H9 (cell line): ENCODE results near the gene TM4SF20. TPM values are rescaled to one million over a fixed set of nuclear protein-coding genes. Genes with fewer than 3 reads are reported as not detected.

Experiments
- DNase-seq: peaks from one replicate; pipeline ENCODE4 v3.0.0-alpha.2; 2017
- H2AFZ ChIP-seq: one replicate; pipeline ENCODE4 v1.6.1; 2013; ENCODE audit warnings: mild to moderate bottlenecking, low read length, control low read depth, moderate library complexity
- H2AK5ac ChIP-seq: 2 replicates; pipeline ENCODE4 v1.6.1; 2013; ENCODE audit warnings: low read length, control low read depth, mixed read lengths; ENCODE audit not compliant: insufficient read length
- H2BK120ac ChIP-seq: one replicate; pipeline ENCODE4 v1.6.1; 2013; ENCODE audit warnings: low read depth, mild to moderate bottlenecking, low read length, control low read depth, inconsistent platforms; ENCODE audit not compliant: poor library complexity, severe bottlenecking
- H2BK12ac ChIP-seq: 2 replicates; pipeline ENCODE4 v1.6.1; 2013; ENCODE audit warnings: low read length, control low read depth, mixed read lengths, low read depth; ENCODE audit not compliant: insufficient read length
- H2BK15ac ChIP-seq: 2 replicates; pipeline ENCODE4 v1.6.1; 2013; ENCODE audit warnings: low read depth, low read length, control low read depth
- H2BK20ac ChIP-seq: one replicate; pipeline ENCODE4 v1.6.1; 2013; ENCODE audit warnings: low read depth, mild to moderate bottlenecking, low read length, control low read depth, inconsistent platforms; ENCODE audit not compliant: poor library complexity, severe bottlenecking
- H2BK5ac ChIP-seq: 2 replicates; pipeline ENCODE4 v1.6.1; 2013; ENCODE audit warnings: low read length, control low read depth, mixed read lengths; ENCODE audit not compliant: insufficient read length
- H3K14ac ChIP-seq: 2 replicates; pipeline ENCODE4 v1.6.1; 2013; ENCODE audit warnings: low read length, control low read depth; ENCODE audit not compliant: insufficient read depth
- H3K18ac ChIP-seq: 2 replicates; pipeline ENCODE4 v1.6.1; 2013; ENCODE audit warnings: low read depth, mild to moderate bottlenecking, mixed read lengths, low read length, control low read depth; ENCODE audit not compliant: insufficient read length
- H3K23ac ChIP-seq: 2 replicates; pipeline ENCODE4 v1.6.1; 2013; ENCODE audit warnings: low read length, control low read depth, mixed read lengths, low read depth; ENCODE audit not compliant: insufficient read length
- H3K23me2 ChIP-seq: 2 replicates; pipeline ENCODE4 v1.6.1; 2013; ENCODE audit warnings: low read depth, mild to moderate bottlenecking, mixed read lengths, low read length, control low read depth; ENCODE audit not compliant: insufficient read length, poor library complexity, severe bottlenecking
- H3K27ac ChIP-seq: 2 replicates; pipeline ENCODE4 v1.5.1; 2013; ENCODE audit warnings: low read length, control low read depth, mixed read lengths, low read depth; ENCODE audit not compliant: insufficient read length
- H3K27me3 ChIP-seq: 2 replicates; pipeline ENCODE4 v1.6.1; 2013; ENCODE audit warnings: low read length, control low read depth, inconsistent platforms; ENCODE audit not compliant: insufficient read depth
- H3K4ac ChIP-seq: 2 replicates; pipeline ENCODE4 v1.6.1; 2013; ENCODE audit warnings: low read depth, mild to moderate bottlenecking, control low read depth, inconsistent platforms, low read length, moderate library complexity
- H3K4me1 ChIP-seq: 2 replicates; pipeline ENCODE4 v1.6.1; 2013; ENCODE audit warnings: low read length, control low read depth, inconsistent platforms; ENCODE audit not compliant: insufficient read depth
- H3K4me2 ChIP-seq: 2 replicates; pipeline ENCODE4 v1.6.1; 2013; ENCODE audit warnings: low read length, control low read depth, mixed read lengths; ENCODE audit not compliant: insufficient read length, insufficient read depth
- H3K56ac ChIP-seq: 2 replicates; pipeline ENCODE4 v1.6.1; 2013; ENCODE audit warnings: low read depth, mild to moderate bottlenecking, mixed read lengths, low read length, control low read depth; ENCODE audit not compliant: insufficient read length
- H3K79me1 ChIP-seq: 2 replicates; pipeline ENCODE4 v1.6.1; 2013; ENCODE audit warnings: low read depth, mild to moderate bottlenecking, moderate library complexity, low read length, control low read depth, inconsistent platforms; ENCODE audit not compliant: insufficient read depth, poor library complexity, severe bottlenecking
- H3K79me2 ChIP-seq: 2 replicates; pipeline ENCODE4 v1.6.1; 2013; ENCODE audit warnings: low read length, control low read depth, inconsistent platforms; ENCODE audit not compliant: insufficient read depth
- H3K9ac ChIP-seq: 2 replicates; pipeline ENCODE4 v1.6.1; 2013; ENCODE audit warnings: low read length, control low read depth, mixed read lengths; ENCODE audit not compliant: insufficient read length; ENCODE audit errors: extremely low read depth
- H3K9me3 ChIP-seq: one replicate; pipeline ENCODE4 v1.6.1; 2013; ENCODE audit warnings: low read depth, low read length, inconsistent platforms; ENCODE audit not compliant: control insufficient read depth
- H3T11ph ChIP-seq: one replicate; pipeline ENCODE4 v1.6.1; 2013; ENCODE audit warnings: mild to moderate bottlenecking, low read length, control low read depth, inconsistent platforms
- H4K20me1 ChIP-seq: one replicate; pipeline ENCODE4 v1.6.1; 2013; ENCODE audit not compliant: control insufficient read depth, insufficient read length, insufficient read depth
- H4K5ac ChIP-seq: 2 replicates; pipeline ENCODE4 v1.6.1; 2013; ENCODE audit warnings: low read depth, mild to moderate bottlenecking, mixed read lengths, low read length, control low read depth; ENCODE audit not compliant: insufficient read length
- H4K8ac ChIP-seq: replicated peaks from 2 replicates; pipeline ENCODE4 v1.6.1; 2013; ENCODE audit warnings: low read length, control low read depth, mixed read lengths, low read depth; ENCODE audit not compliant: insufficient read length
- H4K91ac ChIP-seq: 2 replicates; pipeline ENCODE4 v1.6.1; 2013; ENCODE audit warnings: low read depth, mild to moderate bottlenecking, moderate library complexity, mixed read lengths, low read length, control low read depth; ENCODE audit not compliant: insufficient read length
- H3K27ac Mint-ChIP-seq, 3 experiments: 2 replicates in 2 of 3; 3 replicates in 1 of 3; pipeline ENCODE4 v1.8.0; 2020 to 2021; ENCODE audit warnings: mixed read lengths in 3 of 3, mild to moderate bottlenecking in 1 of 3, moderate library complexity in 1 of 3
- H3K27me3 Mint-ChIP-seq: 2 replicates; pipeline ENCODE4 v1.8.0; 2021; ENCODE audit warnings: low read depth, mild to moderate bottlenecking, moderate library complexity, mixed read lengths
- H3K36me3 Mint-ChIP-seq, 3 experiments: 2 replicates in 2 of 3; 3 replicates in 1 of 3; pipeline ENCODE4 v1.8.0; 2020 to 2021; ENCODE audit warnings: low read depth in 3 of 3, mixed read lengths in 3 of 3; ENCODE audit not compliant: insufficient read depth in 1 of 3
- H3K4me1 Mint-ChIP-seq, 2 experiments: 2 replicates each; pipeline ENCODE4 v1.8.0; 2020; ENCODE audit warnings: mixed read lengths in 2 of 2
- H3K4me3 Mint-ChIP-seq, 2 experiments: 2 replicates in 1 of 2; 3 replicates in 1 of 2; pipeline ENCODE4 v1.8.0; 2020 to 2021; ENCODE audit warnings: mild to moderate bottlenecking in 2 of 2, mixed read lengths in 2 of 2, moderate library complexity in 1 of 2
- H3K9me3 Mint-ChIP-seq, 2 experiments: 2 replicates in 1 of 2; 3 replicates in 1 of 2; pipeline ENCODE4 v1.8.0; 2020; ENCODE audit warnings: mild to moderate bottlenecking in 2 of 2, mixed read lengths in 2 of 2, moderate library complexity in 1 of 2
- CTCF ChIP-seq: fragments of 200-600 bp; sonication (generic); conservative IDR thresholded peaks from 3 replicates; pipeline ENCODE4 v1.8.0; 2021; ENCODE audit warnings: antibody characterized with exemption, mild to moderate bottlenecking
- WGBS: extraction: QIAGEN DNeasy Blood & Tissue Kit; methylation state at CpG from one replicate; pipeline ENCODE4 v1.1.7; 2013; ENCODE audit warnings: missing lambda C conversion rate, low lambda C conversion rate, mixed read lengths; ENCODE audit not compliant: insufficient read length; ENCODE audit errors: extremely low coverage; 5-methylcytosine and 5-hydroxymethylcytosine counted together
- long read RNA-seq: library from polyadenylated mRNA; unstranded; transcript quantifications from one replicate; pipeline ENCODE4 v2.0.0, GENCODE V29; 2020
- total RNA-seq: library from RNA; stranded (reverse); gene quantifications from 2 replicates; pipeline ENCODE4 v1.2.1, GENCODE V29; 2021

The TM4SF20 gene
- not detected in 2 replicates for total RNA-seq
- long read RNA-seq: 0 reads

- no peak for DNase-seq
- Histone ChIP-seq H4K20me1 (no peaks in the 10 kb centered on the region), H3K9me3 (no peaks in the 10 kb centered on the region), H3K79me1 (no peaks in the 10 kb centered on the region), H2BK20ac (no peak within 1 kb of the TSS), H3K9ac (no peak within 1 kb of the TSS), H4K8ac (no peak within 1 kb of the TSS), H2BK120ac (no peak within 1 kb of the TSS), H3T11ph (no peak within 1 kb of the TSS), H3K14ac (no peak within 1 kb of the TSS), H4K5ac (no peak within 1 kb of the TSS), H3K23me2 (no peaks in the 10 kb centered on the region), H3K4ac (no peak within 1 kb of the TSS; the same call in 1 of the 2 replicates), H2AK5ac (no peak within 1 kb of the TSS), H2BK12ac (no peak within 1 kb of the TSS), H2AFZ (no peak within 1 kb of the TSS), H3K27ac (no peak within 1 kb of the TSS), H3K23ac (no peak within 1 kb of the TSS), H3K56ac (no peak within 1 kb of the TSS), H3K4me2 (no peak within 1 kb of the TSS), H2BK5ac (no peak within 1 kb of the TSS), H3K18ac (no peak within 1 kb of the TSS), H4K91ac (no peak within 1 kb of the TSS), H2BK15ac (no peak within 1 kb of the TSS), H3K79me2 (no peaks in the 10 kb centered on the region), H3K4me1 (no peaks in the 10 kb centered on the region), H3K27me3 (no peaks in the 10 kb centered on the region)
- Mint-ChIP-seq H3K4me1 (peaks cover 10 to 12% of the 10 kb centered on the region in 2 experiments), H3K27ac (no peak within 1 kb of the TSS; a peak in 1 of 7 replicates), H3K9me3 (no peaks in the 10 kb centered on the region), H3K36me3 (no peaks in the 10 kb centered on the region), H3K27me3 (no peaks in the 10 kb centered on the region), H3K4me3 (no peak within 1 kb of the TSS)
- no CpG with 5 or more reads among the region's 4 CpGs for WGBS
- no peak for TF ChIP-seq CTCF
These were observed at the start of gene TM4SF20 for GRCh38 chr2:227379095-227379494. TM4SF20 (minus strand) TSS chr2:227379306; CDS start chr2:227379268, 38 bp downstream.
